ENCODE measurements around the gene CCT7. TPM values are rescaled to one million over a fixed set of nuclear protein-coding genes. Genes with fewer than 3 reads are reported as not detected.

Gene CCT7
- total RNA-seq, 1 experiment from 2014 or later = 482 TPM

DNA sequence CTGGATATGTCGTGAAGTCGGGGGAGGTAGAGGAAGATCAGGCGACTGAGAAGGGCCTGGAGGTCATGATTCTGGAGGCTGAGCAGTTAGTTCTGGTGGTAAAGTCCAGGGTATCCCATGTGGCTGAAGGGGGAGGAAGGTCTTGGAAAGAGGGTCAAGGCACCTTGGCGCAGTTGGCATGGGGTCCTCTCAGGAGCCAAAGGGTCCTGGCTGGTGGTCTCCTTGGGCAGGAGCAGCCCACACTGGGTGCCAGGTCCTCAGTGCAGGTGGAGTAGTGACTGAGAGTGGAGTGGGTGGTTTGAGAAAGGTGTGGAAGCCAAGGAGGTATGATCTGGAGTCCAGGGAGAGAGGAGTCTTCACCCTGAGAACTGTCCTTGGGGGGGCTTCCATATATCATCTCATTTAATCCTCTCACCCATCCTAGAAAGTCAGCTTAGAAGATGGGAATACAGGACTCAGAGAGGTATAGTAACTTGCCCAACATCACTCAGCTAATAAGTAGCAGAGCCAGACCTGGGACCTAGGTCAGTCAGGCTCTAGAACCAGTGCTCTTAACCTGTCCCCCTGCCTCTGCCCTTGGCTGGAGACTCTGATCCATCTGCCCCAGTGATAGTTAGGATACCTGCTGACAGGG, 25.7 kb downstream of the CCT7 start:
- POLR2A ChIA-PET = no interaction called here
- peaks cover 9% of the 10 kb centered on the region for H3K36me3 Mint-ChIP-seq
- ATAC-seq (no peak), DNase-seq (ENCODE audit: low spot score) (no peak)
- H3K27me3 Mint-ChIP-seq (ENCODE audit: low read depth) = no peaks in the 10 kb centered on the region; the same call in 1 of the 2 replicates
- H3K4me1 Mint-ChIP-seq = peaks cover 11% of the 10 kb centered on the region
- H3K4me3 Mint-ChIP-seq = no peak overlapping the region
- H3K27ac Mint-ChIP-seq = no peak overlapping the region
- CTCF ChIA-PET = interaction anchor here (1.0 to 1.5 kb wide), 6 partner anchors 9 to 100 kb away, joined by 5 to 9 read pairs (median 6); no protein-coding TSS in a partner anchor
- no peaks in the 10 kb centered on the region for H3K9me3 Mint-ChIP-seq
- TF ChIP-seq, protein P1, sequence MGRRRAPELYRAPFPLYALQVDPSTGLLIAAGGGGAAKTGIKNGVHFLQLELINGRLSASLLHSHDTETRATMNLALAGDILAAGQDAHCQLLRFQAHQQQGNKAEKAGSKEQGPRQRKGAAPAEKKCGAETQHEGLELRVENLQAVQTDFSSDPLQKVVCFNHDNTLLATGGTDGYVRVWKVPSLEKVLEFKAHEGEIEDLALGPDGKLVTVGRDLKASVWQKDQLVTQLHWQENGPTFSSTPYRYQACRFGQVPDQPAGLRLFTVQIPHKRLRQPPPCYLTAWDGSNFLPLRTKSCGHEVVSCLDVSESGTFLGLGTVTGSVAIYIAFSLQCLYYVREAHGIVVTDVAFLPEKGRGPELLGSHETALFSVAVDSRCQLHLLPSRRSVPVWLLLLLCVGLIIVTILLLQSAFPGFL (CRISPR knock-in tag; IDR thresholded peaks at IDR 0.05; ENCODE audit: borderline replicate concordance) = no peak
- TF ChIP-seq, protein P2, sequence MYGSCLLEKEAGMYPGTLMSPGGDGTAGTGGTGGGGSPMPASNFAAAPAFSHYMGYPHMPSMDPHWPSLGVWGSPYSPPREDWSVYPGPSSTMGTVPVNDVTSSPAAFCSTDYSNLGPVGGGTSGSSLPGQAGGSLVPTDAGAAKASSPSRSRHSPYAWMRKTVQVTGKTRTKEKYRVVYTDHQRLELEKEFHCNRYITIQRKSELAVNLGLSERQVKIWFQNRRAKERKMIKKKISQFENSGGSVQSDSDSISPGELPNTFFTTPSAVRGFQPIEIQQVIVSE (CRISPR knock-in tag; IDR thresholded peaks at IDR 0.05; ENCODE audit: borderline replicate concordance) = no peak
- TF ChIP-seq, protein P3, sequence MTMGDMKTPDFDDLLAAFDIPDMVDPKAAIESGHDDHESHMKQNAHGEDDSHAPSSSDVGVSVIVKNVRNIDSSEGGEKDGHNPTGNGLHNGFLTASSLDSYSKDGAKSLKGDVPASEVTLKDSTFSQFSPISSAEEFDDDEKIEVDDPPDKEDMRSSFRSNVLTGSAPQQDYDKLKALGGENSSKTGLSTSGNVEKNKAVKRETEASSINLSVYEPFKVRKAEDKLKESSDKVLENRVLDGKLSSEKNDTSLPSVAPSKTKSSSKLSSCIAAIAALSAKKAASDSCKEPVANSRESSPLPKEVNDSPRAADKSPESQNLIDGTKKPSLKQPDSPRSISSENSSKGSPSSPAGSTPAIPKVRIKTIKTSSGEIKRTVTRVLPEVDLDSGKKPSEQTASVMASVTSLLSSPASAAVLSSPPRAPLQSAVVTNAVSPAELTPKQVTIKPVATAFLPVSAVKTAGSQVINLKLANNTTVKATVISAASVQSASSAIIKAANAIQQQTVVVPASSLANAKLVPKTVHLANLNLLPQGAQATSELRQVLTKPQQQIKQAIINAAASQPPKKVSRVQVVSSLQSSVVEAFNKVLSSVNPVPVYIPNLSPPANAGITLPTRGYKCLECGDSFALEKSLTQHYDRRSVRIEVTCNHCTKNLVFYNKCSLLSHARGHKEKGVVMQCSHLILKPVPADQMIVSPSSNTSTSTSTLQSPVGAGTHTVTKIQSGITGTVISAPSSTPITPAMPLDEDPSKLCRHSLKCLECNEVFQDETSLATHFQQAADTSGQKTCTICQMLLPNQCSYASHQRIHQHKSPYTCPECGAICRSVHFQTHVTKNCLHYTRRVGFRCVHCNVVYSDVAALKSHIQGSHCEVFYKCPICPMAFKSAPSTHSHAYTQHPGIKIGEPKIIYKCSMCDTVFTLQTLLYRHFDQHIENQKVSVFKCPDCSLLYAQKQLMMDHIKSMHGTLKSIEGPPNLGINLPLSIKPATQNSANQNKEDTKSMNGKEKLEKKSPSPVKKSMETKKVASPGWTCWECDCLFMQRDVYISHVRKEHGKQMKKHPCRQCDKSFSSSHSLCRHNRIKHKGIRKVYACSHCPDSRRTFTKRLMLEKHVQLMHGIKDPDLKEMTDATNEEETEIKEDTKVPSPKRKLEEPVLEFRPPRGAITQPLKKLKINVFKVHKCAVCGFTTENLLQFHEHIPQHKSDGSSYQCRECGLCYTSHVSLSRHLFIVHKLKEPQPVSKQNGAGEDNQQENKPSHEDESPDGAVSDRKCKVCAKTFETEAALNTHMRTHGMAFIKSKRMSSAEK (CRISPR knock-in tag; IDR thresholded peaks at IDR 0.05; ENCODE audit: borderline replicate concordance) = no peak
- TF ChIP-seq, protein P4, sequence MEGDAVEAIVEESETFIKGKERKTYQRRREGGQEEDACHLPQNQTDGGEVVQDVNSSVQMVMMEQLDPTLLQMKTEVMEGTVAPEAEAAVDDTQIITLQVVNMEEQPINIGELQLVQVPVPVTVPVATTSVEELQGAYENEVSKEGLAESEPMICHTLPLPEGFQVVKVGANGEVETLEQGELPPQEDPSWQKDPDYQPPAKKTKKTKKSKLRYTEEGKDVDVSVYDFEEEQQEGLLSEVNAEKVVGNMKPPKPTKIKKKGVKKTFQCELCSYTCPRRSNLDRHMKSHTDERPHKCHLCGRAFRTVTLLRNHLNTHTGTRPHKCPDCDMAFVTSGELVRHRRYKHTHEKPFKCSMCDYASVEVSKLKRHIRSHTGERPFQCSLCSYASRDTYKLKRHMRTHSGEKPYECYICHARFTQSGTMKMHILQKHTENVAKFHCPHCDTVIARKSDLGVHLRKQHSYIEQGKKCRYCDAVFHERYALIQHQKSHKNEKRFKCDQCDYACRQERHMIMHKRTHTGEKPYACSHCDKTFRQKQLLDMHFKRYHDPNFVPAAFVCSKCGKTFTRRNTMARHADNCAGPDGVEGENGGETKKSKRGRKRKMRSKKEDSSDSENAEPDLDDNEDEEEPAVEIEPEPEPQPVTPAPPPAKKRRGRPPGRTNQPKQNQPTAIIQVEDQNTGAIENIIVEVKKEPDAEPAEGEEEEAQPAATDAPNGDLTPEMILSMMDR (IDR thresholded peaks at IDR 0.05) = no peak
- TF ChIP-seq, protein P5, sequence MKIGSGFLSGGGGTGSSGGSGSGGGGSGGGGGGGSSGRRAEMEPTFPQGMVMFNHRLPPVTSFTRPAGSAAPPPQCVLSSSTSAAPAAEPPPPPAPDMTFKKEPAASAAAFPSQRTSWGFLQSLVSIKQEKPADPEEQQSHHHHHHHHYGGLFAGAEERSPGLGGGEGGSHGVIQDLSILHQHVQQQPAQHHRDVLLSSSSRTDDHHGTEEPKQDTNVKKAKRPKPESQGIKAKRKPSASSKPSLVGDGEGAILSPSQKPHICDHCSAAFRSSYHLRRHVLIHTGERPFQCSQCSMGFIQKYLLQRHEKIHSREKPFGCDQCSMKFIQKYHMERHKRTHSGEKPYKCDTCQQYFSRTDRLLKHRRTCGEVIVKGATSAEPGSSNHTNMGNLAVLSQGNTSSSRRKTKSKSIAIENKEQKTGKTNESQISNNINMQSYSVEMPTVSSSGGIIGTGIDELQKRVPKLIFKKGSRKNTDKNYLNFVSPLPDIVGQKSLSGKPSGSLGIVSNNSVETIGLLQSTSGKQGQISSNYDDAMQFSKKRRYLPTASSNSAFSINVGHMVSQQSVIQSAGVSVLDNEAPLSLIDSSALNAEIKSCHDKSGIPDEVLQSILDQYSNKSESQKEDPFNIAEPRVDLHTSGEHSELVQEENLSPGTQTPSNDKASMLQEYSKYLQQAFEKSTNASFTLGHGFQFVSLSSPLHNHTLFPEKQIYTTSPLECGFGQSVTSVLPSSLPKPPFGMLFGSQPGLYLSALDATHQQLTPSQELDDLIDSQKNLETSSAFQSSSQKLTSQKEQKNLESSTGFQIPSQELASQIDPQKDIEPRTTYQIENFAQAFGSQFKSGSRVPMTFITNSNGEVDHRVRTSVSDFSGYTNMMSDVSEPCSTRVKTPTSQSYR (CRISPR knock-in tag; IDR thresholded peaks at IDR 0.05) = no peak
- TF ChIP-seq RELA (CRISPR knock-in tag; IDR thresholded peaks at IDR 0.05; ENCODE audit: borderline replicate concordance) (no peak), ZBTB21 (CRISPR knock-in tag; IDR thresholded peaks at IDR 0.05; ENCODE audit: borderline replicate concordance) (no peak), JUN (CRISPR knock-in tag; IDR thresholded peaks at IDR 0.05) (no peak), FOXJ3 (CRISPR knock-in tag; IDR thresholded peaks at IDR 0.05; ENCODE audit: borderline replicate concordance) (no peak), TEAD1 (CRISPR knock-in tag; IDR thresholded peaks at IDR 0.05) (no peak)
- TF ChIP-seq, protein P6, sequence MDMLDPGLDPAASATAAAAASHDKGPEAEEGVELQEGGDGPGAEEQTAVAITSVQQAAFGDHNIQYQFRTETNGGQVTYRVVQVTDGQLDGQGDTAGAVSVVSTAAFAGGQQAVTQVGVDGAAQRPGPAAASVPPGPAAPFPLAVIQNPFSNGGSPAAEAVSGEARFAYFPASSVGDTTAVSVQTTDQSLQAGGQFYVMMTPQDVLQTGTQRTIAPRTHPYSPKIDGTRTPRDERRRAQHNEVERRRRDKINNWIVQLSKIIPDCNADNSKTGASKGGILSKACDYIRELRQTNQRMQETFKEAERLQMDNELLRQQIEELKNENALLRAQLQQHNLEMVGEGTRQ (CRISPR knock-in tag; IDR thresholded peaks at IDR 0.05) = no peak
- TF ChIP-seq, protein P7, sequence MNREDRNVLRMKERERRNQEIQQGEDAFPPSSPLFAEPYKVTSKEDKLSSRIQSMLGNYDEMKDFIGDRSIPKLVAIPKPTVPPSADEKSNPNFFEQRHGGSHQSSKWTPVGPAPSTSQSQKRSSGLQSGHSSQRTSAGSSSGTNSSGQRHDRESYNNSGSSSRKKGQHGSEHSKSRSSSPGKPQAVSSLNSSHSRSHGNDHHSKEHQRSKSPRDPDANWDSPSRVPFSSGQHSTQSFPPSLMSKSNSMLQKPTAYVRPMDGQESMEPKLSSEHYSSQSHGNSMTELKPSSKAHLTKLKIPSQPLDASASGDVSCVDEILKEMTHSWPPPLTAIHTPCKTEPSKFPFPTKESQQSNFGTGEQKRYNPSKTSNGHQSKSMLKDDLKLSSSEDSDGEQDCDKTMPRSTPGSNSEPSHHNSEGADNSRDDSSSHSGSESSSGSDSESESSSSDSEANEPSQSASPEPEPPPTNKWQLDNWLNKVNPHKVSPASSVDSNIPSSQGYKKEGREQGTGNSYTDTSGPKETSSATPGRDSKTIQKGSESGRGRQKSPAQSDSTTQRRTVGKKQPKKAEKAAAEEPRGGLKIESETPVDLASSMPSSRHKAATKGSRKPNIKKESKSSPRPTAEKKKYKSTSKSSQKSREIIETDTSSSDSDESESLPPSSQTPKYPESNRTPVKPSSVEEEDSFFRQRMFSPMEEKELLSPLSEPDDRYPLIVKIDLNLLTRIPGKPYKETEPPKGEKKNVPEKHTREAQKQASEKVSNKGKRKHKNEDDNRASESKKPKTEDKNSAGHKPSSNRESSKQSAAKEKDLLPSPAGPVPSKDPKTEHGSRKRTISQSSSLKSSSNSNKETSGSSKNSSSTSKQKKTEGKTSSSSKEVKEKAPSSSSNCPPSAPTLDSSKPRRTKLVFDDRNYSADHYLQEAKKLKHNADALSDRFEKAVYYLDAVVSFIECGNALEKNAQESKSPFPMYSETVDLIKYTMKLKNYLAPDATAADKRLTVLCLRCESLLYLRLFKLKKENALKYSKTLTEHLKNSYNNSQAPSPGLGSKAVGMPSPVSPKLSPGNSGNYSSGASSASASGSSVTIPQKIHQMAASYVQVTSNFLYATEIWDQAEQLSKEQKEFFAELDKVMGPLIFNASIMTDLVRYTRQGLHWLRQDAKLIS (CRISPR knock-in tag; IDR thresholded peaks at IDR 0.05; ENCODE audit: borderline replicate concordance) = no peak
- TF ChIP-seq, protein P8, sequence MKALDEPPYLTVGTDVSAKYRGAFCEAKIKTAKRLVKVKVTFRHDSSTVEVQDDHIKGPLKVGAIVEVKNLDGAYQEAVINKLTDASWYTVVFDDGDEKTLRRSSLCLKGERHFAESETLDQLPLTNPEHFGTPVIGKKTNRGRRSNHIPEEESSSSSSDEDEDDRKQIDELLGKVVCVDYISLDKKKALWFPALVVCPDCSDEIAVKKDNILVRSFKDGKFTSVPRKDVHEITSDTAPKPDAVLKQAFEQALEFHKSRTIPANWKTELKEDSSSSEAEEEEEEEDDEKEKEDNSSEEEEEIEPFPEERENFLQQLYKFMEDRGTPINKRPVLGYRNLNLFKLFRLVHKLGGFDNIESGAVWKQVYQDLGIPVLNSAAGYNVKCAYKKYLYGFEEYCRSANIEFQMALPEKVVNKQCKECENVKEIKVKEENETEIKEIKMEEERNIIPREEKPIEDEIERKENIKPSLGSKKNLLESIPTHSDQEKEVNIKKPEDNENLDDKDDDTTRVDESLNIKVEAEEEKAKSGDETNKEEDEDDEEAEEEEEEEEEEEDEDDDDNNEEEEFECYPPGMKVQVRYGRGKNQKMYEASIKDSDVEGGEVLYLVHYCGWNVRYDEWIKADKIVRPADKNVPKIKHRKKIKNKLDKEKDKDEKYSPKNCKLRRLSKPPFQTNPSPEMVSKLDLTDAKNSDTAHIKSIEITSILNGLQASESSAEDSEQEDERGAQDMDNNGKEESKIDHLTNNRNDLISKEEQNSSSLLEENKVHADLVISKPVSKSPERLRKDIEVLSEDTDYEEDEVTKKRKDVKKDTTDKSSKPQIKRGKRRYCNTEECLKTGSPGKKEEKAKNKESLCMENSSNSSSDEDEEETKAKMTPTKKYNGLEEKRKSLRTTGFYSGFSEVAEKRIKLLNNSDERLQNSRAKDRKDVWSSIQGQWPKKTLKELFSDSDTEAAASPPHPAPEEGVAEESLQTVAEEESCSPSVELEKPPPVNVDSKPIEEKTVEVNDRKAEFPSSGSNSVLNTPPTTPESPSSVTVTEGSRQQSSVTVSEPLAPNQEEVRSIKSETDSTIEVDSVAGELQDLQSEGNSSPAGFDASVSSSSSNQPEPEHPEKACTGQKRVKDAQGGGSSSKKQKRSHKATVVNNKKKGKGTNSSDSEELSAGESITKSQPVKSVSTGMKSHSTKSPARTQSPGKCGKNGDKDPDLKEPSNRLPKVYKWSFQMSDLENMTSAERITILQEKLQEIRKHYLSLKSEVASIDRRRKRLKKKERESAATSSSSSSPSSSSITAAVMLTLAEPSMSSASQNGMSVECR (CRISPR knock-in tag; IDR thresholded peaks at IDR 0.05; ENCODE audit: borderline replicate concordance) = no peak

All from WTC11 (cell line).